Body of pancreas (tissue), 4 donors: Measurements from ENCODE around the gene ATG101.

Source experiments
- CTCF ChIP-seq, 7 experiments: fragments of 450-650 bp in 4 of 7; fragments of 200-600 bp in 3 of 7; sonication (generic) in 3 of 7; IDR thresholded peaks; one replicate each; pipeline ENCODE4 v1.5.1; 2016 to 2019; ENCODE audit warnings: antibody characterized with exemption in 7 of 7
- POLR2A ChIP-seq, 3 donors: fragments of 450-650 bp; IDR thresholded peaks; one replicate each; pipeline ENCODE4 v1.6.1; 2016; ENCODE audit warnings: antibody characterized with exemption in 3 of 3, mild to moderate bottlenecking in 2 of 3

- no peak for TF ChIP-seq CTCF (IDR thresholded peaks at IDR 0.05)
- TF ChIP-seq POLR2A (IDR thresholded peaks at IDR 0.05): peak in 1 of 3 donors; percentile 9
Observed at GRCh38 chr12:52054231-52054832, 15.4 kb upstream of the ATG101 start.
